ENCODE results near the gene OTX1.
"Not testable (repeated sequence)": the region's sequence is repeated elsewhere in the genome, so short reads cannot be mapped to it uniquely, and the experiment has no call there.

The OTX1 gene
- total RNA-seq = 0 to 3.0 (median 0) reads per million in 17 experiments

DNA sequence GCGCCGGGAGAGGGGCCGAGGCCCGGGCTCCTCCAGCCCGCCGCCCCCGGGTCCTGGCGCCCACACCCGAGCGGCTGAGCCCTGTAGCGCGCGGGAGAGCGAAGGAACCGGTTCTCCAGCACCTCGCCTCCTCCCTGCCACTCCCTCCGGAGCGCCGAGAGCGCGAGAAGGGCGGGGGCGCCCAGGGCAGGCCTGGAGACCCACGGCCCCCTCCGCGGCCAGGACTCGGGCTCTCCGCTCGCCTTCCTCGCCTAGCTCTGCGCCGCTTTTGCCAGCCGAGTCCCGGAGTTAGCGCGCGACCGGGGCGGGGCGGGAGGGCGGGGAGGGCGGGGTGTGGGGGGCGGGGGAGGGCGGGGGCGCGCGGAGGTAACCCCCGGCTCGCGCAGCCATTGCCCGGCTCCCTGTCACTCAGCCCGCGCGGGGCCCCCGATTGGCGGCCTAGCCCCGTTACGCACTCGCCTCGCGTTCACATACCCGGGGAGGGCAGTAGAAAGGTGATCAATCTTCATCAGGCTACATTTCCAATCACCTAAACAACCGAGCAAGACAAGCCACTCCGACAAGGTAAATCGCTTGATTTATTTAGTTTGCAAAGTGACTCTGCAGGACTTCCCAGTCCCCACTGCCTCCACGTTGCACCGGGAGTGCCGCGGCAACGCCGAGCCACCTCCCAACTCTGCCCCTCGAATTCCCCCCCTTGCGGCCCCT lies at the start of gene OTX1:
Gene OTX1, plus strand, starts transcription at position 497 of the 708 bp plus-strand sequence. CDS start 2,161 bp downstream, outside the sequence.
- peak in 2 of 4 experiments; percentile 13 to 43 for DNase-seq

GRCh38 chr2:63001576-63001975 lies 49.1 kb upstream of the OTX1 start:
- no peak for DNase-seq

DNA sequence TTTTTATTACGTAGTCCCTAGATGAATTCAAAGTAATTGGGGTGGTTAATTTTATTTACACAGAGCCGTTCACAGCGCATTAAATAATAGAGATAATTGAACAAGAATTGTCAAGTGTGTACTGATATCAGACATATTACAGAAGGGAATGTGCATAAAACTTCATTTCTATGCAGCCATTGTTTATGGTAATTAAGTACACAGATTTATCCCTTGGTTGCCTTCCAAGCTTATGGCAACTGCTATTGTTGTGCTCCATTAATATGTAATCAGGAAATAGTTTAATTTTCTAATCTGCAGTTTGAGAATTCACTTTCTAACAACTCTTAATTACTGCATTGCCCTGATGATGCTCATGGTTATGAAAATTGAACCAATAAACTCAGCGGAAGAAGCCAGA lies 47.3 kb upstream of the OTX1 start:
- DNase-seq = no peak

DNA sequence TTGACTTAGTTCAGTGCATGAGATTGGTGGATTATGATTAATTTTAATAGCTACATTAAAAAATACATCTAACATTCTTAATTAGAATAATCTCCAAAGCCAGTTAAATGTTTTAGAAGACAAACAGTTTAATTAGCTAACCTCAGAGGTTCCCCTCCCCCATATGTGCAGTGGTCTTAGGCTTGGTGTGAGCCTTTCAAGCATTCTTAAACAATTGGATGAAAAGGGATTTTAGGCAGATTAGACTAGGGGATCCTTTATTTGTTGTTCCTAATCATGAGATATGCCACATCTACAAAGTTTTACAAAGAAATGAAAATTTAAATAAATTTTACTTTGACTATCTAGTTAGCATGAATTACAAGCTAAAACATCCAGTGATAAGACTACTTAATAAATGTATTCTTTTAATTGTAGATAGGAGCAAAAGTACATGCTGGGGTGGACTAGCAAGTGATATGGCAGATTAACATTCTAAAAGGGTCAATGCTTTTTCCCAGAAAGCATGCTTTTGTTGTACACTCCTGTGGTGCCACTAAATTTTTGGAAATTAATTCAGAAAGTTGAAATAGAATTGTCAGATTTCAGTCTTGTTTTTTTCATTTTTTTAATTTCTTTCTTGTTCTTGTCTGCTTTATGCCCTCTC lies 42.7 kb upstream of the OTX1 start:
- DNase-seq = no peak

- no peak for DNase-seq
Measured at GRCh38 chr2:63008838-63009237, 41.8 kb upstream of the OTX1 start.

DNA sequence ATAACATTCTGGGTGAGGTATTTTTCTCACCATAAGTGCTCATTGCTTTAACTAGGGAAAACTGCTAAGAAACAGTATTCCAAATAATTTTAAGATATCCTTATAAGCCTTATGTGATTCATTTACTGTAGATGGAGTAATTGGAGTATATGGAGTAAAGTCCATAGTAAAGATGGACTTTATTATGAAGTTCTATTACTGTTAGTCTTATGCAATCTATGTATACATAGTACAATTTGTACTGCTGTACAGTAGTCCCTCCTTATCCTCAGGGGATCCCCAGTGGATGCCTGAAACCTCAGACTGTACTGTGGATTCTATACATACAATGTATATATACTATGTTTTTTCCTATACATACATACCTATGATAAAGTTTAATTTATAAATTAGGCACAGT lies 41.1 kb upstream of the OTX1 start:
- no peak for DNase-seq

- DNase-seq = no peak
Measured at GRCh38 chr2:63012541-63012940, 38.1 kb upstream of the OTX1 start.

GRCh38 chr2:63013438-63013837 lies 37.2 kb upstream of the OTX1 start:
- DNase-seq = no peak

- DNase-seq = no peak
Measured at GRCh38 chr2:63015389-63015788, 35.2 kb upstream of the OTX1 start.

DNA sequence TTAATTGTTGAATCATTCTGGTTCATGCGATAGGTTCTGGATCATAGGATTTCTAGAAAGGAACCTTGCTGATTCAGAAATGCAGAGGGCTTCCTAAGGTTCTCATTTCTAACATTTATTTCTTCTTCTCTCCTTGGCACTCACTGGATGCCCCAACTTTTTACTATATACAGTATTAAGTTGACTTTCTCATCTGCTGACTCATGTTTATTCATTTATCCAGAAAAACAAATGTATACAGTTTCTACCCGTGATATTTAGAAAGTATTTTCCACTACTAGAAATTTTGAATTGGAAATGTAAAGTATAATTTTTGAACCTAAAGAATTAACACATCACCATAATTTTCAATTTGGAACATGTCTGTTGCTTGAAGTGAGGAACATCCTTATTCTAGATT lies 32.2 kb upstream of the OTX1 start:
- no peak for DNase-seq

- DNase-seq = not testable (repeated sequence)
Measured at GRCh38 chr2:63019686-63020085, 30.9 kb upstream of the OTX1 start.

DNA sequence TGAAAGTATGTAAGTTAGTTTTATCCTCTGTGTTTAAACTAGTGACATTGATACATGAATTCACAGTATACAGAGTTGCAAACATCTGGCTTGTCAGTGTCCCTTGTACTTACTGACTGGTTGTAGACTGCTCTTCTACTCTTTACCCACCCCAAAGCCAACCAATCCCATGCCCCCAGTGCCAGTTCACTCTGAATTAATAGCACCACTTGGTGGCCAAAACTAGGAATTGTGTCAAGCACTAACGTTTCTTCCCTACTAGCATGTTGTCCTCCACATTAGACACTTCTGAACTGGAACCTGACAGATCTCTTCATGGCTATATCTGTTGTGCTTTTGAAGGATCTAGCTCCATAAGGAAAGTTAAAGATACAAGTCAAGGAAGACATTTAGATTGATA lies 27.2 kb upstream of the OTX1 start:
- peak in 3 of 4 experiments; percentile 8 to 19 (median 11) for DNase-seq

DNA sequence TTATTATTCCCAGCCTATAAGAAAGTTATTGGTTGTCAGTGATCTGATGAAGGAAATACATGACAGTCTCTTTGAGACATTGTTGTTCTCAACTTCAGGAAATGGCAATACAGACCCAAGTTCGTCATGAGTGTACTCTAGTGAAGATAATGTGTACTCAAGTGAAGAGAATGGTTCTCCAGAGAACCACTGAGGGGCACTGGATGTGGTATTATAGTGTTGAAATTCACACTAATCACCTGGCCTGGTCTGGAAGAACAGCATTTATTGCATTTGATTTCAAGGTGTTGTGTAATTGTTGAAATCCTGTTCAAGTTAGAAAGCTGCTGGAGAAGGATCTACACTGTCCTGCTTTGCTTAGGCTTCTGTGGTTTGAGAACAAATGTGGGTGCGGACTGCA lies 23.4 kb upstream of the OTX1 start:
- no peak for DNase-seq

- no peak for DNase-seq
Measured at GRCh38 chr2:63029058-63029457, 21.6 kb upstream of the OTX1 start.

- DNase-seq = no peak
Measured at GRCh38 chr2:63034526-63034925, 16.1 kb upstream of the OTX1 start.

GRCh38 chr2:63035169-63035568 lies 15.5 kb upstream of the OTX1 start:
- DNase-seq = no peak

DNA sequence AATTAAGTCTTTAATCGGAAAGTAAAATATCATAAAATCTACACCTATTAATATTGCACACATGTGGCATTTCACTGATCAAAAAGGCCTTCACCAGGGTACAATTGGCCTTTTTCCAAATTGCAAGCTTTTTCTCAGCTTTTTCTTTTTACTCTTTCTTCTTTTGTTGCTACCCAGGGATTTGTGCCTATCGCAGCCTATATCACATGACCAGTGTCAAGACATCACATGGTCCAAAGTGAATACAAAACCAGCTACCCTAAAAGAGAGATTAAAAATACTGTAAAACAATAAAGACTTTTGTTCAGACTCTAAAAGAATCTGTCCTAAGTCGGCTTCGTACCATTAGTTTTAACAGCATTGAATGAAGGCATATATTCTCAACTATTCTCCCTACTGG lies 15.0 kb upstream of the OTX1 start:
- no peak for DNase-seq

DNA sequence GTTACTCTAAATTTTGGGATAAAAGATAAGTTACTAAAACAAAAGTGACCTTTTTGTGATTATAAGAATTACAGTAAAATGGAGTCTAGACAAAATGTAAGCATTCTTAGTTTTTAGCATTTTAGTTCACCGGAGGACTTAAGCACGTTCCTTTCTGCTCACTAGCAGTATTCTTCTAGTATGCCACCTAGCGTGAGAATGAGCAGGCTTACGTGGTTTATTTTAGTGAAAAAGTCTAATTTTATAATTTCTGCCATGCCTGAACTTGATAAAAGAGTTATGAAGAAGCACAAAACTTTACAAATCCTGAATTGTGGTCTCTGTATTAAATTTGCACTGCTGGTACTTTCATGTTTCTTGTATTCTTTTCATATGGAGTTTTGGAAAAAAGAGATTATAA lies 12.6 kb upstream of the OTX1 start:
- no peak for DNase-seq

DNA sequence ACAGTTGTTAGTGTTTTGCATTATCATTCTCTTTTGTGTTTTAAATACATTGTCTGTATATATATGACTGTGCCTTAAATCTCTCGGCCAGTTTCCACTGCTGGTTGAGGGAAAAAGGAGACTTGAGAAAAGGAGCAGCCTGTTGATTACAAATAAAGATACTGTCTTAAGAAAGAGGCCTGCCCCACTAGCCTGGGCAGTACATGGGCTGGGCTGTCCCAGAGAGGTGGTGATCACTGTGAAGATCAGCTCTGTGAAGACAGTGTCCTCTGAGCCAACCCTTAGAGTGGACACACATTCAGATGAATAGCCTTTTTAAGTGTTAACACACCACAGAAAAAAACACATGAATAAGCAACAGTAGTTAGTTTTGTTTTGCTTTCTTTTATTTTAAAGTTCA lies 10.0 kb upstream of the OTX1 start:
- no peak for DNase-seq

DNA sequence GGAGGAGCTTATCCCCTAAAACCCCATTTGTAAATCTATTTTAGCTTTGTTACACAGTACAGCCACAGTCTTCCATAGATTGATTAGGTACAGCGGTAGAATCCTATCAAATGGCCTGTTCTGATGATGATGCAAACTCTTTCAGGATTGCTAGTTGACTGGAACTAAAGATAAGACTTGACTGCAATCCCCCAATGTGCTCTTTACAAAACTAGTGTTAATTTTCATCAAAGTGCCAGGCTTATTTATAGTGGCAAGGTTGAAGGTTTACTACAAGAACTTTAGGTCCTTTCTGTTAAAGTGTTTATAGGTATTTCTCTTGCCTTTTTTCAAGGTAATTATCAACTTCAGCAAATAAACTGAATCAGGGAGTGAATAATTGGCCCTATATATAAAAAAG lies 9.0 kb upstream of the OTX1 start:
- no peak for DNase-seq

DNA sequence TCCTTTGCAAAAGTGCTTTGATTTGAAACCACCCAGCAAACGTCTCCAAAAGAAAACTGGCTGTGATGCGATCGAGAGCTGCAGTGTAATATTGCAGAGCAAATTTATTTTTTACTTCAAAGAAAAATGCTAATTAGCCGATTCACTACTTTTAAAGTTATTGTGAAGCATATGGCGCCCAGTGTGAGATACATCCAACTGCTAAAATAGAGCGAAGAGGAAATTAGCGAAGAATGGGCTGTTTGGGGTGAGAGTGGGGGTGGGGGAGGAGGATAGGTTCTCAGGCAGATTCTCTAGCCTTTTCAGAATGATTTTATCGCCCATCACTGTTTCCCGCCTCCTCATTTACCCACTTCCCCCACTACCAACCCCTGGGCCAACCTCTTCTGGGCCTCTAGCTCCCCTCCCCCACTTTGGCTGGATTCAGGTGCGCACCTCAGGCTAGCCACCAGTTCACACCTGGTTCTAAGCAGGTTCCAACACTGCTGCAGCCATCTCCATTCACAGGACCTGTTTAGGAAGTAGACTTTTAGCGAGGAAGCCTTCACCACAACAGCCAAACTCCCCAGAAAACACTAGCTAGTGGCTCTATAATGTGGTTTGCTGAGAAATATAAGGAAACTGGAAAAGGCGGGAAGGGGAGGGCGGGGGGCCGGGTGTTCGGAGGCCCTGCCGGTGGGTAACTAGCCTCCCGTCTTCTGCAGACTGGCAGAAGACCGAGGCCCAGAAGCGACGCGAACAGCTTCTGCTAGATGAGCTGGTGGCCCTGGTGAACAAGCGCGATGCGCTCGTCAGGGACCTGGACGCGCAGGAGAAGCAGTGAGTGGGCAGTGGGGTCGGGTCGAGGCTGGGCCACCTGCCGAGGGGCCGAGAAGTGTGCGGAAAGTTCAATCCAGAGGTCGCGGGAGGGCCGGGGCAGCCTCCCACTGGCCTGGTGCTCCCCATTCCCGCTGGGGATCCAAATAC lies 6.0 kb upstream of the OTX1 start:
- no peak for DNase-seq

- no peak for DNase-seq
Measured at GRCh38 chr2:63046552-63046951, 4.1 kb upstream of the OTX1 start.

DNA sequence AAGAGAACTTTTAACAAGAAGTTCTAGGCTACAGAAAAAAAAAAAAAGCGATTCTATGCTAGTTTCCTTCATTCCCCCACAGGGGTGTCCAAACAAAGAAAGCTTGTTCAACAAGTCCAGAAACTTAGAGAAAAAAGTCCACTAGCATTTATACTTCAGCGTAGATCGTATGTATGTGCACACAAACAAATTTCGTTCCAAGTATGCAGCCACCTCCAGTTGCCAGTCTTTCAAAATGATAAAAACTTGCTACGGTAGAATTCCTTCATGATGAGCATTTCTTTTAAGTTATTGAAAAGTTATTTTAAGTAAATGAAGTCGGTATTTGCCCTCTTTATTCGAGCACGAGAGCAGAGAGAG lies 3.7 kb upstream of the OTX1 start:
- no peak for DNase-seq
